ENCODE data around the gene CDH1.

GRCh38 chr16:68736561-68736960 is 531 bp upstream of the CDH1 start:
- TF ChIP-seq, protein P1, sequence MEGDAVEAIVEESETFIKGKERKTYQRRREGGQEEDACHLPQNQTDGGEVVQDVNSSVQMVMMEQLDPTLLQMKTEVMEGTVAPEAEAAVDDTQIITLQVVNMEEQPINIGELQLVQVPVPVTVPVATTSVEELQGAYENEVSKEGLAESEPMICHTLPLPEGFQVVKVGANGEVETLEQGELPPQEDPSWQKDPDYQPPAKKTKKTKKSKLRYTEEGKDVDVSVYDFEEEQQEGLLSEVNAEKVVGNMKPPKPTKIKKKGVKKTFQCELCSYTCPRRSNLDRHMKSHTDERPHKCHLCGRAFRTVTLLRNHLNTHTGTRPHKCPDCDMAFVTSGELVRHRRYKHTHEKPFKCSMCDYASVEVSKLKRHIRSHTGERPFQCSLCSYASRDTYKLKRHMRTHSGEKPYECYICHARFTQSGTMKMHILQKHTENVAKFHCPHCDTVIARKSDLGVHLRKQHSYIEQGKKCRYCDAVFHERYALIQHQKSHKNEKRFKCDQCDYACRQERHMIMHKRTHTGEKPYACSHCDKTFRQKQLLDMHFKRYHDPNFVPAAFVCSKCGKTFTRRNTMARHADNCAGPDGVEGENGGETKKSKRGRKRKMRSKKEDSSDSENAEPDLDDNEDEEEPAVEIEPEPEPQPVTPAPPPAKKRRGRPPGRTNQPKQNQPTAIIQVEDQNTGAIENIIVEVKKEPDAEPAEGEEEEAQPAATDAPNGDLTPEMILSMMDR (conservative IDR thresholded peaks at IDR 0.05; ENCODE audit: low read length) = no peak
- TF ChIP-seq EZH2phosphoT487 (IDR thresholded peaks at IDR 0.05; ENCODE audit: borderline replicate concordance) = no peak

Measured in Loucy (cell line).